ENCODE data around the gene GALNT14.
A peak's percentile ranks its signal among the peaks of the same experiment; 100 is the strongest.

Gene GALNT14

GRCh38 chr2:31142110-31142509, 3.9 kb upstream of the GALNT14 start:
- H3K36me3 ChIP-seq (ENCODE audit: insufficient read depth, low read length), result no peaks in the 10 kb centered on the region
- H3K9me3 ChIP-seq (ENCODE audit: control insufficient read depth, insufficient read depth, low read length), result peaks cover 2% of the 10 kb centered on the region
- H3K4me1 ChIP-seq (ENCODE audit: insufficient read depth, low read length), result no peaks in the 10 kb centered on the region
- no peak overlapping the region for H3K9ac ChIP-seq (ENCODE audit: low read depth, low read length)

- no peaks in the 10 kb centered on the region for H3K36me3 ChIP-seq (ENCODE audit: insufficient read depth, low read length)
- no peaks in the 10 kb centered on the region for H3K4me1 ChIP-seq (ENCODE audit: insufficient read depth, low read length)
- no peak overlapping the region for H3K9ac ChIP-seq (ENCODE audit: low read depth, low read length)
- peaks cover 2% of the 10 kb centered on the region for H3K9me3 ChIP-seq (ENCODE audit: control insufficient read depth, insufficient read depth, low read length)
Measured at GRCh38 chr2:31141443-31142085, 3.3 kb upstream of the GALNT14 start.

- Histone ChIP-seq H3K9ac (ENCODE audit: low read depth, low read length) (no peak overlapping the region), H3K36me3 (ENCODE audit: insufficient read depth, low read length) (no peaks in the 10 kb centered on the region), H3K9me3 (ENCODE audit: control insufficient read depth, insufficient read depth, low read length) (peaks cover 2% of the 10 kb centered on the region), H3K4me1 (ENCODE audit: insufficient read depth, low read length) (no peaks in the 10 kb centered on the region)
Measured at GRCh38 chr2:31140151-31140550, 1.9 kb upstream of the GALNT14 start.

GRCh38 chr2:31139671-31140070, 1.4 kb upstream of the GALNT14 start:
- Histone ChIP-seq H3K9me3 (ENCODE audit: control insufficient read depth, insufficient read depth, low read length) (peaks cover 2% of the 10 kb centered on the region), H3K36me3 (ENCODE audit: insufficient read depth, low read length) (no peaks in the 10 kb centered on the region), H3K4me1 (ENCODE audit: insufficient read depth, low read length) (no peaks in the 10 kb centered on the region), H3K9ac (ENCODE audit: low read depth, low read length) (no peak overlapping the region)

GRCh38 chr2:31137211-31138036, 816 bp downstream of the GALNT14 start:
- Histone ChIP-seq H3K9me3 (ENCODE audit: control insufficient read depth, insufficient read depth, low read length) (peaks cover 2% of the 10 kb centered on the region), H3K4me1 (ENCODE audit: insufficient read depth, low read length) (peaks cover 2% of the 10 kb centered on the region), H3K36me3 (ENCODE audit: insufficient read depth, low read length) (no peaks in the 10 kb centered on the region), H3K9ac (ENCODE audit: low read depth, low read length) (peak overlapping the region; percentile 52)

GRCh38 chr2:31136732-31137131, 1.5 kb downstream of the GALNT14 start:
- peaks cover 9% of the 10 kb centered on the region for H3K4me1 ChIP-seq (ENCODE audit: insufficient read depth, low read length)
- H3K9me3 ChIP-seq (ENCODE audit: control insufficient read depth, insufficient read depth, low read length), result peaks cover 2% of the 10 kb centered on the region
- H3K36me3 ChIP-seq (ENCODE audit: insufficient read depth, low read length), result no peaks in the 10 kb centered on the region
- H3K9ac ChIP-seq (ENCODE audit: low read depth, low read length), result peak overlapping the region; percentile 52; the same call in 1 of the 2 replicates

- Histone ChIP-seq H3K9me3 (ENCODE audit: control insufficient read depth, insufficient read depth, low read length) (peaks cover 2% of the 10 kb centered on the region), H3K9ac (ENCODE audit: low read depth, low read length) (no peak overlapping the region), H3K36me3 (ENCODE audit: insufficient read depth, low read length) (no peaks in the 10 kb centered on the region), H3K4me1 (ENCODE audit: insufficient read depth, low read length) (peaks cover 17% of the 10 kb centered on the region)
Measured at GRCh38 chr2:31136000-31136399, 2.2 kb downstream of the GALNT14 start.

- no peaks in the 10 kb centered on the region for H3K36me3 ChIP-seq (ENCODE audit: insufficient read depth, low read length)
- peaks cover 2% of the 10 kb centered on the region for H3K9me3 ChIP-seq (ENCODE audit: control insufficient read depth, insufficient read depth, low read length)
- H3K9ac ChIP-seq (ENCODE audit: low read depth, low read length), result no peak overlapping the region
- H3K4me1 ChIP-seq (ENCODE audit: insufficient read depth, low read length), result peaks cover 23% of the 10 kb centered on the region
Measured at GRCh38 chr2:31134480-31134879, 3.8 kb downstream of the GALNT14 start.

GRCh38 chr2:31132786-31133185, 5.5 kb downstream of the GALNT14 start:
- no peak overlapping the region for H3K9ac ChIP-seq (ENCODE audit: low read depth, low read length)
- no peaks in the 10 kb centered on the region for H3K9me3 ChIP-seq (ENCODE audit: control insufficient read depth, insufficient read depth, low read length)
- H3K36me3 ChIP-seq (ENCODE audit: insufficient read depth, low read length), result no peaks in the 10 kb centered on the region
- peaks cover 23% of the 10 kb centered on the region for H3K4me1 ChIP-seq (ENCODE audit: insufficient read depth, low read length)

GRCh38 chr2:31131871-31132270, 6.4 kb downstream of the GALNT14 start:
- Histone ChIP-seq H3K4me1 (ENCODE audit: insufficient read depth, low read length) (peaks cover 24% of the 10 kb centered on the region), H3K9ac (ENCODE audit: low read depth, low read length) (no peak overlapping the region), H3K36me3 (ENCODE audit: insufficient read depth, low read length) (no peaks in the 10 kb centered on the region)

GRCh38 chr2:31129375-31130171, 8.7 kb downstream of the GALNT14 start:
- no peak overlapping the region for H3K9ac ChIP-seq (ENCODE audit: low read depth, low read length)
- H3K36me3 ChIP-seq (ENCODE audit: insufficient read depth, low read length), result no peaks in the 10 kb centered on the region
- peaks cover 2% of the 10 kb centered on the region; the same call in 1 of the 2 replicates for H3K9me3 ChIP-seq (ENCODE audit: control insufficient read depth, insufficient read depth, low read length)
- peaks cover 32% of the 10 kb centered on the region for H3K4me1 ChIP-seq (ENCODE audit: insufficient read depth, low read length)

More at GRCh38 chr2:31131871-31132270, 6.4 kb downstream of the GALNT14 start:
- no peaks in the 10 kb centered on the region for H3K9me3 ChIP-seq (ENCODE audit: control insufficient read depth, insufficient read depth, low read length)

- peaks cover 32% of the 10 kb centered on the region for H3K4me1 ChIP-seq (ENCODE audit: insufficient read depth, low read length)
- peaks cover 2% of the 10 kb centered on the region for H3K9me3 ChIP-seq (ENCODE audit: control insufficient read depth, insufficient read depth, low read length)
- no peaks in the 10 kb centered on the region for H3K36me3 ChIP-seq (ENCODE audit: insufficient read depth, low read length)
- no peak overlapping the region for H3K9ac ChIP-seq (ENCODE audit: low read depth, low read length)
Measured at GRCh38 chr2:31127931-31128330, 10.3 kb downstream of the GALNT14 start.

- Histone ChIP-seq H3K36me3 (ENCODE audit: insufficient read depth, low read length) (no peaks in the 10 kb centered on the region), H3K9ac (ENCODE audit: low read depth, low read length) (no peak overlapping the region), H3K4me1 (ENCODE audit: insufficient read depth, low read length) (peaks cover 17% of the 10 kb centered on the region; the same call in 1 of the 2 replicates), H3K9me3 (ENCODE audit: control insufficient read depth, insufficient read depth, low read length) (peaks cover 2% of the 10 kb centered on the region)
Measured at GRCh38 chr2:31125918-31126695, 12.1 kb downstream of the GALNT14 start.

GRCh38 chr2:31124904-31125303, 13.3 kb downstream of the GALNT14 start:
- Histone ChIP-seq H3K36me3 (ENCODE audit: insufficient read depth, low read length) (no peaks in the 10 kb centered on the region), H3K9me3 (ENCODE audit: control insufficient read depth, insufficient read depth, low read length) (peaks cover 2% of the 10 kb centered on the region), H3K9ac (ENCODE audit: low read depth, low read length) (no peak overlapping the region), H3K4me1 (ENCODE audit: insufficient read depth, low read length) (peaks cover 10% of the 10 kb centered on the region; the same call in 1 of the 2 replicates)
